DOHH2 (cell line): Measurements from ENCODE around the gene ADSL.

Source experiments
- CTCF ChIP-seq: fragments of 200-600 bp; sonication (generic); IDR thresholded peaks from one replicate; pipeline ENCODE4 v1.5.1; 2014; ENCODE audit warnings: antibody characterized with exemption, mild to moderate bottlenecking, low read depth, low read length; ENCODE audit not compliant: poor library complexity, severe bottlenecking
- EZH2phosphoT487 ChIP-seq: fragments of 200-600 bp; sonication (generic); IDR thresholded peaks from 2 replicates; pipeline ENCODE4 v1.6.1; 2017; ENCODE audit warnings: borderline replicate concordance, mild to moderate bottlenecking, antibody characterized with exemption, low read length, moderate library complexity, mixed read lengths

DNA sequence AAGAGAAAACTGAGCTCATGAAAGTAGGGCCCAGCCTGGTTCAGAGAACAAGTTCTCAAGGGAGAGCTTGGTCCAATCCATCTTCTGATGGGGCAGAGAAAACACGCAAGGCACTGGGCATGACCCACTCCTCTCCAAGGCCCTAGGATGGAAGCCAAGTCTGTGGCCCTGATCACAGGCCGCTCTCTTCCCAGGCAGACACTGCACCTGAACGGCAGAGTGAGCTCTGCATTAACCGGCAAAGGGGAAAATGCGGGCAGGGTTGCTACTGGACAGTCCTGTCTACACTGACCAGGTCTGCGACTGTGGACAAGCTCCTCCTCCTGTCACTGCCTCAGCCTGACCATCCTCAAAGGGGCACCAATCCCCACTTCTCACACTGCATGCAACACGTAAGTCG lies 73.4 kb downstream of the ADSL start:
- TF ChIP-seq CTCF (no peak), EZH2phosphoT487 (no peak)
